ENCODE measurements around the gene WDR35. TPM values are rescaled to one million over a fixed set of nuclear protein-coding genes. Genes with fewer than 3 reads are reported as not detected.

The WDR35 gene
- total RNA-seq, 1 donor from 2014 or later: 13.5 TPM

GRCh38 chr2:20033322-20033721 is 43.4 kb upstream of the WDR35 start:
- Mint-ChIP-seq H3K36me3 (peaks cover 73% of the 10 kb centered on the region), H3K27me3 (ENCODE audit: low read depth) (no peaks in the 10 kb centered on the region), H3K27ac (no peak overlapping the region), H3K4me3 (no peak overlapping the region), H3K4me1 (no peaks in the 10 kb centered on the region), H3K9me3 (peaks cover 26% of the 10 kb centered on the region)
- TF ChIP-seq, protein P1, sequence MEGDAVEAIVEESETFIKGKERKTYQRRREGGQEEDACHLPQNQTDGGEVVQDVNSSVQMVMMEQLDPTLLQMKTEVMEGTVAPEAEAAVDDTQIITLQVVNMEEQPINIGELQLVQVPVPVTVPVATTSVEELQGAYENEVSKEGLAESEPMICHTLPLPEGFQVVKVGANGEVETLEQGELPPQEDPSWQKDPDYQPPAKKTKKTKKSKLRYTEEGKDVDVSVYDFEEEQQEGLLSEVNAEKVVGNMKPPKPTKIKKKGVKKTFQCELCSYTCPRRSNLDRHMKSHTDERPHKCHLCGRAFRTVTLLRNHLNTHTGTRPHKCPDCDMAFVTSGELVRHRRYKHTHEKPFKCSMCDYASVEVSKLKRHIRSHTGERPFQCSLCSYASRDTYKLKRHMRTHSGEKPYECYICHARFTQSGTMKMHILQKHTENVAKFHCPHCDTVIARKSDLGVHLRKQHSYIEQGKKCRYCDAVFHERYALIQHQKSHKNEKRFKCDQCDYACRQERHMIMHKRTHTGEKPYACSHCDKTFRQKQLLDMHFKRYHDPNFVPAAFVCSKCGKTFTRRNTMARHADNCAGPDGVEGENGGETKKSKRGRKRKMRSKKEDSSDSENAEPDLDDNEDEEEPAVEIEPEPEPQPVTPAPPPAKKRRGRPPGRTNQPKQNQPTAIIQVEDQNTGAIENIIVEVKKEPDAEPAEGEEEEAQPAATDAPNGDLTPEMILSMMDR (IDR thresholded peaks at IDR 0.05; ENCODE audit: unreplicated experiment): no peak
- no peak for DNase-seq (ENCODE audit: low spot score in 2 of 2, unreplicated experiment in 2 of 2)

DNA sequence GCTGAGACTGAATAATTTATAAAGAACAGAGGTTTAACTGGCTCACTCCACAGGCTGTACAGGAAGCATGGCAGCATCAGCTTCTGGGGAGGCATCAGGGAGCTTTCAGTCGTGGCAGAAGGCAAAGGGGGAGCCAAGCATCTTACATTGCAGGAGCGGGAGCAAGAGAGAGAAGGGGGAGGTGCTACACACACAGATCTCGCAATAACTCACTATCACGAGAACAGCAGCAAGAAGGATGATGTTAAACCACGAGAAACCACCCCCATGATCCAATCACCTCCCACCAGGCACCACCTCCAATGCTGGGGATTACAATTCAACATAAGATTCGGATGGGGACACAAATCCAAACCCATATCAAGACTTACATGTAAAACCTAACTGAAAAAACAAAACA is 40.3 kb upstream of the WDR35 start:
- no peak for DNase-seq (ENCODE audit: low spot score in 2 of 2, unreplicated experiment in 2 of 2)
- H3K9me3 Mint-ChIP-seq: peaks cover 28% of the 10 kb centered on the region
- no peak overlapping the region for H3K27ac Mint-ChIP-seq
- TF ChIP-seq, protein P1 (IDR thresholded peaks at IDR 0.05; ENCODE audit: unreplicated experiment): no peak
- peaks cover 2% of the 10 kb centered on the region for H3K4me1 Mint-ChIP-seq
- peaks cover 71% of the 10 kb centered on the region for H3K36me3 Mint-ChIP-seq
- no peaks in the 10 kb centered on the region for H3K27me3 Mint-ChIP-seq (ENCODE audit: low read depth)
- no peak overlapping the region for H3K4me3 Mint-ChIP-seq

- TF ChIP-seq, protein P1 (IDR thresholded peaks at IDR 0.05; ENCODE audit: unreplicated experiment): no peak
- no peak overlapping the region for H3K27ac Mint-ChIP-seq
- no peak for DNase-seq (ENCODE audit: low spot score in 2 of 2, unreplicated experiment in 2 of 2)
- peaks cover 2% of the 10 kb centered on the region for H3K4me1 Mint-ChIP-seq
- no peak overlapping the region for H3K4me3 Mint-ChIP-seq
- H3K36me3 Mint-ChIP-seq: peaks cover 69% of the 10 kb centered on the region
- peaks cover 42% of the 10 kb centered on the region for H3K9me3 Mint-ChIP-seq
- H3K27me3 Mint-ChIP-seq (ENCODE audit: low read depth): no peaks in the 10 kb centered on the region
These were observed 38.0 kb upstream of the WDR35 start for GRCh38 chr2:20027705-20028434.

GRCh38 chr2:20027260-20027677 is 37.4 kb upstream of the WDR35 start:
- H3K36me3 Mint-ChIP-seq: peaks cover 67% of the 10 kb centered on the region
- peaks cover 2% of the 10 kb centered on the region for H3K4me1 Mint-ChIP-seq
- no peaks in the 10 kb centered on the region for H3K27me3 Mint-ChIP-seq (ENCODE audit: low read depth)
- H3K4me3 Mint-ChIP-seq: no peak overlapping the region
- H3K27ac Mint-ChIP-seq: no peak overlapping the region
- peaks cover 46% of the 10 kb centered on the region for H3K9me3 Mint-ChIP-seq
- no peak for DNase-seq (ENCODE audit: low spot score in 2 of 2, unreplicated experiment in 2 of 2)
- TF ChIP-seq, protein P1 (IDR thresholded peaks at IDR 0.05; ENCODE audit: unreplicated experiment): no peak

DNA sequence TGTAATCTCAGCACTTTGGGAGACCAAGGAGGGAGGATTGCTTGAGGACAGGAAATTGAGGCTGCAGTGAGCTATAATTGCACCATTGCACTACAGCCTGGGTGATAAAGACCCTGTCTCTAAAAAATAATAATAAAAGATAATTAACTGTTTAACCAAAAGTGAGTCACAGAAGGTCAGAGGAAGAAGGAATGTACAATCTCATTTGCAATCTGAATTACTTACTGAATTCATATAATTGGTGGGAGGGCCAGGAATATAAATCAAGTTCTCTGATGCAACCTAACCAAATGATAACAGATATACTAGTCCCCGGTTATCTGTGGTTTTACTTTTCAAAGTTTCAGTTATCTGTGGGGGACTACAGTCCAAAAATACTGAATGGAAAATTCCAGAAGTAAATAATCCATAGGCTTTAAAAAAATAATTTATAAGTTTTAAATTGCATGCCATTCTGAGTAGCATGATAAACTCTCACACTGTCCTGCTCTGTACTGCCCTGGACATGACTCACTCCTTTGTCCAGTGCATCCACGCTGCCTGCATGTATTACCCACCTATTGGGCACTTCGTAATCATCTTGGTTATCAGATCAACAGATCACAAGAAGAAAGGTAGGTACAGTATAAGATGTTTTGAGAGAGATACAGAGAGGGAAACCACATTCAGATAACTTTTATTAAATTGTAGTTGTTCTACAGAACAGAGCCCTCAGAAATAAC is 35.3 kb upstream of the WDR35 start:
- H3K9me3 Mint-ChIP-seq: peaks cover 54% of the 10 kb centered on the region
- DNase-seq (ENCODE audit: low spot score in 2 of 2, unreplicated experiment in 2 of 2): no peak
- H3K36me3 Mint-ChIP-seq: peaks cover 63% of the 10 kb centered on the region
- no peaks in the 10 kb centered on the region for H3K27me3 Mint-ChIP-seq (ENCODE audit: low read depth)
- TF ChIP-seq, protein P1 (IDR thresholded peaks at IDR 0.05; ENCODE audit: unreplicated experiment): no peak
- H3K4me3 Mint-ChIP-seq: no peak overlapping the region
- H3K4me1 Mint-ChIP-seq: peaks cover 2% of the 10 kb centered on the region
- no peak overlapping the region for H3K27ac Mint-ChIP-seq
